Mammary epithelial cell (primary cell): Measurements from ENCODE around the gene KLHL29.

Source experiments
- CTCF ChIP-seq, 2 donors: IDR thresholded peaks in 1 of 2; conservative IDR thresholded peaks in 1 of 2; 2 replicates each; pipeline ENCODE4 v1.5.1; 2011 to 2012; ENCODE audit warnings: inconsistent platforms in 2 of 2, low read length in 2 of 2, mild to moderate bottlenecking in 2 of 2, control low read depth in 1 of 2, low read depth in 1 of 2; ENCODE audit not compliant: insufficient read depth in 1 of 2; ENCODE audit errors: extremely low read depth in 1 of 2
- EZH2 ChIP-seq: IDR thresholded peaks from 2 replicates; pipeline ENCODE4 v1.6.1; 2012; ENCODE audit warnings: low read length, inconsistent platforms, borderline replicate concordance

GRCh38 chr2:23349508-23349907 lies 35.5 kb upstream of the KLHL29 start:
- no peak for TF ChIP-seq CTCF (conservative IDR thresholded peaks at IDR 0.05 in 1 of 2, IDR thresholded peaks at IDR 0.05 in 1 of 2; ENCODE audit: extremely low read depth in 1 of 2, insufficient read depth in 1 of 2, low read depth in 1 of 2, low read length in 2 of 2)
- TF ChIP-seq EZH2: no peak
